Measurements from ENCODE around the gene UGT2B10. TPM values are rescaled to one million over a fixed set of nuclear protein-coding genes. Genes with fewer than 3 reads are reported as not detected.

The UGT2B10 gene
- total and polyA plus RNA-seq, 2 of the 13 experiments (the other 11 are each of a cell fraction or from before 2014, with no cell fraction given), result 107 to 148 TPM

DNA sequence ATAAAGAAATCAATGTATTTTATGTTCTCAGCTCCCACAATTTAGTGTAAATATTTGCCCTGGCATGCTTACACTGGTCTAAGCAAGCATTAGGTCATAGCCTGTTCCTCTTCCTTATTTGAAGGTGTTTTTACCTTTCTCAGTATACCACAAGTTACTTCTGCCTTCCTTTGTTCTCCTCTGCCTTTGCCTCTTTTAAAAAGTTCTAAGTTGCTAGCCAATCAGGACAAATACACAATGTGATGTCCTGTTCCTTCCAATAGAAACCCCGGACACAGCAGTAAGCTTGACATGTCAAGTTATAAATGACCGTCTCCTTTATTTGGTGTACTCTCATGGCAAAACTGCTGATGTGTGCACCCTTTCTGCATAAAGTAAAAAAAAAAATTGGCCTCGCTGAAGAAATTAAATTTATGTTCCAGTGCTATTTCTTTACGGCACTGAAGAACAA is 49.4 kb downstream of the UGT2B10 start (continued):
- TF ChIP-seq IKZF1 (IDR thresholded peaks at IDR 0.05) (no peak), FOXK2 (IDR thresholded peaks at IDR 0.05) (no peak), FOXA3 (CRISPR knock-in tag; IDR thresholded peaks at IDR 0.05) (peak; percentile 84), NCOA2 (CRISPR knock-in tag; IDR thresholded peaks at IDR 0.05) (peak; percentile 80), U2AF2 (IDR thresholded peaks at IDR 0.05; ENCODE audit: low read depth, low read length) (no peak), SNAPC2 (CRISPR knock-in tag; IDR thresholded peaks at IDR 0.05) (no peak), ZBTB21 (CRISPR knock-in tag; IDR thresholded peaks at IDR 0.05) (no peak), ZGPAT (CRISPR knock-in tag; IDR thresholded peaks at IDR 0.05) (peak; percentile 37; the same call in 1 of the 2 replicates), ZNF614 (CRISPR knock-in tag; IDR thresholded peaks at IDR 0.05; ENCODE audit: borderline replicate concordance) (no peak), ZNF430 (CRISPR knock-in tag; IDR thresholded peaks at IDR 0.05) (no peak), SRSF9 (IDR thresholded peaks at IDR 0.05; ENCODE audit: borderline replicate concordance, insufficient read depth, low read depth, low read length, poor library complexity, severe bottlenecking) (no peak), SNAPC5 (CRISPR knock-in tag; IDR thresholded peaks at IDR 0.05; ENCODE audit: borderline replicate concordance) (no peak), NFYB (CRISPR knock-in tag; IDR thresholded peaks at IDR 0.05) (peak; percentile 72), ZNF20 (CRISPR knock-in tag; IDR thresholded peaks at IDR 0.05) (no peak), HBP1 (CRISPR knock-in tag; IDR thresholded peaks at IDR 0.05; ENCODE audit: low read depth) (no peak), PCBP1 (IDR thresholded peaks at IDR 0.05; ENCODE audit: borderline replicate concordance, low read depth, low read length) (no peak), HNRNPH1 (optimal IDR thresholded peaks at IDR 0.05; ENCODE audit: low read depth, low read length) (no peak), ZNF691 (CRISPR knock-in tag; IDR thresholded peaks at IDR 0.05; ENCODE audit: borderline replicate concordance, low read depth) (no peak), FOXK1 (CRISPR knock-in tag; IDR thresholded peaks at IDR 0.05; ENCODE audit: borderline replicate concordance, low read depth) (peak; percentile 53; the same call in 1 of the 2 replicates)
- TF ChIP-seq, protein P1, sequence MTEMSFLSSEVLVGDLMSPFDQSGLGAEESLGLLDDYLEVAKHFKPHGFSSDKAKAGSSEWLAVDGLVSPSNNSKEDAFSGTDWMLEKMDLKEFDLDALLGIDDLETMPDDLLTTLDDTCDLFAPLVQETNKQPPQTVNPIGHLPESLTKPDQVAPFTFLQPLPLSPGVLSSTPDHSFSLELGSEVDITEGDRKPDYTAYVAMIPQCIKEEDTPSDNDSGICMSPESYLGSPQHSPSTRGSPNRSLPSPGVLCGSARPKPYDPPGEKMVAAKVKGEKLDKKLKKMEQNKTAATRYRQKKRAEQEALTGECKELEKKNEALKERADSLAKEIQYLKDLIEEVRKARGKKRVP (CRISPR knock-in tag; IDR thresholded peaks at IDR 0.05), result no peak
- TF ChIP-seq, protein P2, sequence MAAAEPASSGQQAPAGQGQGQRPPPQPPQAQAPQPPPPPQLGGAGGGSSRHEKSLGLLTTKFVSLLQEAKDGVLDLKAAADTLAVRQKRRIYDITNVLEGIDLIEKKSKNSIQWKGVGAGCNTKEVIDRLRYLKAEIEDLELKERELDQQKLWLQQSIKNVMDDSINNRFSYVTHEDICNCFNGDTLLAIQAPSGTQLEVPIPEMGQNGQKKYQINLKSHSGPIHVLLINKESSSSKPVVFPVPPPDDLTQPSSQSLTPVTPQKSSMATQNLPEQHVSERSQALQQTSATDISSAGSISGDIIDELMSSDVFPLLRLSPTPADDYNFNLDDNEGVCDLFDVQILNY (CRISPR knock-in tag; conservative IDR thresholded peaks at IDR 0.05), result no peak
- TF ChIP-seq, protein P3, sequence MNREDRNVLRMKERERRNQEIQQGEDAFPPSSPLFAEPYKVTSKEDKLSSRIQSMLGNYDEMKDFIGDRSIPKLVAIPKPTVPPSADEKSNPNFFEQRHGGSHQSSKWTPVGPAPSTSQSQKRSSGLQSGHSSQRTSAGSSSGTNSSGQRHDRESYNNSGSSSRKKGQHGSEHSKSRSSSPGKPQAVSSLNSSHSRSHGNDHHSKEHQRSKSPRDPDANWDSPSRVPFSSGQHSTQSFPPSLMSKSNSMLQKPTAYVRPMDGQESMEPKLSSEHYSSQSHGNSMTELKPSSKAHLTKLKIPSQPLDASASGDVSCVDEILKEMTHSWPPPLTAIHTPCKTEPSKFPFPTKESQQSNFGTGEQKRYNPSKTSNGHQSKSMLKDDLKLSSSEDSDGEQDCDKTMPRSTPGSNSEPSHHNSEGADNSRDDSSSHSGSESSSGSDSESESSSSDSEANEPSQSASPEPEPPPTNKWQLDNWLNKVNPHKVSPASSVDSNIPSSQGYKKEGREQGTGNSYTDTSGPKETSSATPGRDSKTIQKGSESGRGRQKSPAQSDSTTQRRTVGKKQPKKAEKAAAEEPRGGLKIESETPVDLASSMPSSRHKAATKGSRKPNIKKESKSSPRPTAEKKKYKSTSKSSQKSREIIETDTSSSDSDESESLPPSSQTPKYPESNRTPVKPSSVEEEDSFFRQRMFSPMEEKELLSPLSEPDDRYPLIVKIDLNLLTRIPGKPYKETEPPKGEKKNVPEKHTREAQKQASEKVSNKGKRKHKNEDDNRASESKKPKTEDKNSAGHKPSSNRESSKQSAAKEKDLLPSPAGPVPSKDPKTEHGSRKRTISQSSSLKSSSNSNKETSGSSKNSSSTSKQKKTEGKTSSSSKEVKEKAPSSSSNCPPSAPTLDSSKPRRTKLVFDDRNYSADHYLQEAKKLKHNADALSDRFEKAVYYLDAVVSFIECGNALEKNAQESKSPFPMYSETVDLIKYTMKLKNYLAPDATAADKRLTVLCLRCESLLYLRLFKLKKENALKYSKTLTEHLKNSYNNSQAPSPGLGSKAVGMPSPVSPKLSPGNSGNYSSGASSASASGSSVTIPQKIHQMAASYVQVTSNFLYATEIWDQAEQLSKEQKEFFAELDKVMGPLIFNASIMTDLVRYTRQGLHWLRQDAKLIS (CRISPR knock-in tag; IDR thresholded peaks at IDR 0.05), result no peak; the same call in 1 of the 2 replicates
